ENCODE measurements around the gene ANTXR2. TPM values are rescaled to one million over a fixed set of nuclear protein-coding genes. Genes with fewer than 3 reads are reported as not detected.

Gene ANTXR2
- total RNA-seq, 4 donors from 2014 or later: 319 to 518 (median 329) TPM

GRCh38 chr4:80043541-80043940 is 29.5 kb downstream of the ANTXR2 start:
- TF ChIP-seq CTCF (IDR thresholded peaks at IDR 0.05) (no peak), POLR2AphosphoS5 (IDR thresholded peaks at IDR 0.05) (peak in 1 of 2 donors; percentile 30), POLR2A (IDR thresholded peaks at IDR 0.05; ENCODE audit: low read depth) (no peak), EP300 (IDR thresholded peaks at IDR 0.05) (no peak)
- Histone ChIP-seq H3K27me3 (no peaks in the 10 kb centered on the region), H3K27ac (replicated peaks in 1 of 4) (peak overlapping the region; percentile 53 to 72 (median 63)), H3K4me3 (no peak overlapping the region), H3K36me3 (peaks cover 0 to 18% (median 7%) of the 10 kb centered on the region in 4 donors), H3K9me3 (no peaks in the 10 kb centered on the region), H3K4me1 (peaks cover 26 to 69% (median 57%) of the 10 kb centered on the region in 4 donors)
- intact Hi-C loops (cut with DNase I): no loop called here
- DNase-seq (ENCODE audit: extremely low spot score): no peak
- 37% methylated on average over 3 of the region's 3 CpGs for WGBS

- intact Hi-C loops (cut with DNase I): no loop called here
- Histone ChIP-seq H3K27ac (replicated peaks in 1 of 4) (peak overlapping the region; percentile 1 to 72 (median 63)), H3K36me3 (peaks cover 0 to 18% (median 7%) of the 10 kb centered on the region in 4 donors), H3K4me1 (peaks cover 27 to 71% (median 59%) of the 10 kb centered on the region in 4 donors), H3K9me3 (no peaks in the 10 kb centered on the region), H3K4me3 (no peak overlapping the region), H3K27me3 (no peaks in the 10 kb centered on the region)
- TF ChIP-seq CTCF (IDR thresholded peaks at IDR 0.05): no peak
- TF ChIP-seq POLR2A (IDR thresholded peaks at IDR 0.05; ENCODE audit: low read depth): no peak
- TF ChIP-seq EP300 (IDR thresholded peaks at IDR 0.05): no peak
- no peak for TF ChIP-seq POLR2AphosphoS5 (IDR thresholded peaks at IDR 0.05)
- no peak for DNase-seq (ENCODE audit: extremely low spot score)
- WGBS: 85% methylated on average over 2 of the region's 2 CpGs
Observed at GRCh38 chr4:80042821-80043220, 30.2 kb downstream of the ANTXR2 start.

GRCh38 chr4:80037864-80038263 is 35.2 kb downstream of the ANTXR2 start:
- Histone ChIP-seq H3K27ac (replicated peaks in 1 of 4) (peak overlapping the region; percentile 82 to 88 (median 86)), H3K36me3 (peaks cover 0 to 30% (median 7%) of the 10 kb centered on the region in 4 donors), H3K9me3 (no peaks in the 10 kb centered on the region), H3K27me3 (no peaks in the 10 kb centered on the region), H3K4me3 (no peak overlapping the region), H3K4me1 (peaks cover 27 to 68% (median 64%) of the 10 kb centered on the region in 4 donors)
- TF ChIP-seq CTCF (IDR thresholded peaks at IDR 0.05) (no peak), POLR2AphosphoS5 (IDR thresholded peaks at IDR 0.05) (no peak), POLR2A (IDR thresholded peaks at IDR 0.05; ENCODE audit: low read depth) (no peak), EP300 (IDR thresholded peaks at IDR 0.05) (no peak)
- 89% methylated on average over 1 of the region's 1 CpG for WGBS
- DNase-seq (ENCODE audit: extremely low spot score): no peak
- intact Hi-C loops (cut with DNase I): no loop called here

GRCh38 chr4:80036949-80037685 is 35.9 kb downstream of the ANTXR2 start:
- no peaks in the 10 kb centered on the region for H3K9me3 ChIP-seq
- WGBS: 33% methylated on average over 2 of the region's 2 CpGs
- TF ChIP-seq POLR2AphosphoS5 (IDR thresholded peaks at IDR 0.05): peak; percentile 48 to 83
- TF ChIP-seq EP300 (IDR thresholded peaks at IDR 0.05): no peak
- DNase-seq (ENCODE audit: extremely low spot score): no peak
- intact Hi-C loops (cut with DNase I): no loop called here
- no peaks in the 10 kb centered on the region for H3K27me3 ChIP-seq
- peak overlapping the region; percentile 82 to 88 (median 86) for H3K27ac ChIP-seq (replicated peaks in 1 of 4)
- H3K4me1 ChIP-seq: peaks cover 27 to 69% (median 65%) of the 10 kb centered on the region in 4 donors
- H3K36me3 ChIP-seq: peaks cover 0 to 38% (median 6%) of the 10 kb centered on the region in 4 donors
- H3K4me3 ChIP-seq: peak overlapping the region; percentile 5 to 25 (median 15)

- intact Hi-C loops (cut with DNase I): no loop called here
- 76% methylated on average over 7 of the region's 7 CpGs for WGBS
- peak overlapping the region; percentile 82 to 88 (median 86) for H3K27ac ChIP-seq (replicated peaks in 1 of 4)
- H3K4me3 ChIP-seq: peak overlapping the region; percentile 5 to 25 (median 15)
- DNase-seq (ENCODE audit: extremely low spot score): no peak
- H3K9me3 ChIP-seq: no peaks in the 10 kb centered on the region
- H3K4me1 ChIP-seq: peaks cover 27 to 73% (median 65%) of the 10 kb centered on the region in 4 donors
- peaks cover 0 to 35% (median 4%) of the 10 kb centered on the region in 4 donors for H3K36me3 ChIP-seq
- H3K27me3 ChIP-seq: no peaks in the 10 kb centered on the region
- TF ChIP-seq CTCF (IDR thresholded peaks at IDR 0.05) (no peak), POLR2A (IDR thresholded peaks at IDR 0.05; ENCODE audit: low read depth) (no peak), POLR2AphosphoS5 (IDR thresholded peaks at IDR 0.05) (no peak), EP300 (IDR thresholded peaks at IDR 0.05) (no peak)
Observed at GRCh38 chr4:80036306-80036705, 36.7 kb downstream of the ANTXR2 start.

All from esophagus muscularis mucosa (tissue), 4 donors.